Body of pancreas (tissue), 4 donors: ENCODE measurements around the gene EXOC2. TPM values are rescaled to one million over a fixed set of nuclear protein-coding genes. Genes with fewer than 3 reads are reported as not detected.

ENCODE experiments used
- ATAC-seq: fragments of 150-250 bp; one replicate; pipeline ENCODE4 v1.9.1; 2016
- DNase-seq, 4 donors: peaks; one replicate each; pipeline ENCODE4 v3.0.0-alpha.2; 2019
- H3K27ac ChIP-seq, 4 donors: fragments of 200-600 bp; sonication (generic); 1 replicate in 3 of 4; 2 replicates in 1 of 4; pipeline versions ENCODE4 v1.5.1 to v1.6.1; 2016 to 2019; ENCODE audit warnings: mild to moderate bottlenecking in 1 of 4, mixed read lengths in 1 of 4, moderate library complexity in 1 of 4
- H3K27me3 ChIP-seq, 2 donors: fragments of 200-600 bp; sonication (generic); one replicate each; pipeline ENCODE4 v1.6.0; 2016; ENCODE audit warnings: mild to moderate bottlenecking in 1 of 2
- H3K36me3 ChIP-seq, 2 donors: fragments of 200-600 bp; sonication (generic); replicated peaks in 1 of 2; 2 replicates each; pipeline ENCODE4 v1.5.1; 2016; ENCODE audit warnings: low read depth in 2 of 2; ENCODE audit not compliant: insufficient read depth in 1 of 2
- H3K4me1 ChIP-seq: fragments of 200-600 bp; sonication (generic); one replicate; pipeline ENCODE4 v1.6.0; 2016
- H3K4me3 ChIP-seq, 2 donors: fragments of 200-600 bp; sonication (generic); 1 replicate in 1 of 2; 2 replicates in 1 of 2; pipeline ENCODE4 v1.5.1; 2016 to 2019
- H3K9me3 ChIP-seq, 3 donors: fragments of 200-600 bp; sonication (generic); 1 replicate in 2 of 3; 2 replicates in 1 of 3; pipeline ENCODE4 v1.5.1; 2016
- CTCF ChIP-seq, 7 experiments: fragments of 450-650 bp in 4 of 7; fragments of 200-600 bp in 3 of 7; sonication (generic) in 3 of 7; IDR thresholded peaks; one replicate each; pipeline ENCODE4 v1.5.1; 2016 to 2019; ENCODE audit warnings: antibody characterized with exemption in 7 of 7
- POLR2A ChIP-seq, 3 donors: fragments of 450-650 bp; IDR thresholded peaks; one replicate each; pipeline ENCODE4 v1.6.1; 2016; ENCODE audit warnings: antibody characterized with exemption in 3 of 3, mild to moderate bottlenecking in 2 of 3
- WGBS, 2 donors: methylation state at CpG; one replicate each; pipeline ENCODE4 v1.1.5; 2017; 5-methylcytosine and 5-hydroxymethylcytosine counted together
- intact Hi-C: fragments of 100-400 bp; cut with DNase I; formaldehyde crosslinking; loops from one replicate; pipeline ENCODE4 v1.15.1; 2023
- total RNA-seq, 2 donors: library from RNA; depleted of rRNA; stranded (reverse); fragments of >200 nt; gene quantifications; one replicate each; pipeline ENCODE4 v1.1.0, GENCODE V29; 2016

The EXOC2 gene
- total RNA-seq, 2 donors from 2014 or later: 10.5 to 10.6 TPM

- ATAC-seq (no peak), DNase-seq (no peak)
- TF ChIP-seq POLR2A (IDR thresholded peaks at IDR 0.05): no peak
- TF ChIP-seq CTCF (IDR thresholded peaks at IDR 0.05): no peak
- Histone ChIP-seq H3K27me3 (no peaks in the 10 kb centered on the region), H3K27ac (no peak overlapping the region), H3K4me3 (no peak overlapping the region), H3K9me3 (no peaks in the 10 kb centered on the region), H3K4me1 (no peaks in the 10 kb centered on the region), H3K36me3 (no peaks in the 10 kb centered on the region)
- 78 to 91% methylated on average over 20 to 24 of the region's 25 CpGs for WGBS, 2 donors
- intact Hi-C loops: no loop called here
Observed at GRCh38 chr6:436308-437036, 256.5 kb downstream of the EXOC2 start.

GRCh38 chr6:435441-436307, 257.3 kb downstream of the EXOC2 start:
- no peaks in the 10 kb centered on the region for H3K27me3 ChIP-seq
- no peaks in the 10 kb centered on the region for H3K4me1 ChIP-seq
- H3K36me3 ChIP-seq: no peaks in the 10 kb centered on the region
- TF ChIP-seq CTCF (IDR thresholded peaks at IDR 0.05) (no peak), POLR2A (IDR thresholded peaks at IDR 0.05) (no peak)
- no peak for DNase-seq
- no peak overlapping the region for H3K27ac ChIP-seq
- H3K9me3 ChIP-seq: no peaks in the 10 kb centered on the region
- intact Hi-C loops: no loop called here
- H3K4me3 ChIP-seq: no peak overlapping the region
- WGBS, 2 donors: 88 to 93% methylated on average over 31 to 50 of the region's 50 CpGs
- no peak for ATAC-seq

Other genes with a start within 250 kb of the EXOC2 start
- 10 to 100 TPM in 1 of 2 donors, 1 to 10 TPM in 1; 4.4 to 19.1 TPM for gene HUS1B, start 36.0 kb downstream of the EXOC2 start, total RNA-seq